GM19468 (cell line): Measurements from ENCODE around the gene FEV.

Source experiments
- ATAC-seq: cut with Tn5 transposase; IDR thresholded peaks from one replicate; pipeline ENCODE4 v1.9.1; 2021; ENCODE audit warnings: mild to moderate bottlenecking, moderate library complexity, moderate number of reproducible peaks; ENCODE audit not compliant: unreplicated experiment; ENCODE audit errors: extremely low read depth

FEV gene

DNA sequence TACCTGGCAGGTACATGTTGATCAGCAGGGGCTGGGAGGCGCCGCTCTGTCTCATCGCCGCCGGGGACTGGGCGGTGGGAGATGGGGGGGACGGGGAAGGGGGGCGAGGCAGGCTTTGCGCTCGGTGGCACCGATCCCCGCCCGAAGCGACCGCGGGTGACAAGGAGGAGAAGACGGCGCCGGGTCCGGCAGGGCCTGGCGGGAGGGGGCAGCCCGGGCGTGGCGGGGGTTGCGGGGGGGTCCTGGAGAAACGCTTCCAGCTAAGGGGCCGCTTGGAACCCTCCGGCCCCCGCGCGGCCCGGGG is at the start of gene FEV:
Gene FEV, minus strand, starts transcription at position 164 of the 304 bp plus-strand sequence. Its CDS starts 109 bp downstream, at position 55.
- no peak for ATAC-seq

DNA sequence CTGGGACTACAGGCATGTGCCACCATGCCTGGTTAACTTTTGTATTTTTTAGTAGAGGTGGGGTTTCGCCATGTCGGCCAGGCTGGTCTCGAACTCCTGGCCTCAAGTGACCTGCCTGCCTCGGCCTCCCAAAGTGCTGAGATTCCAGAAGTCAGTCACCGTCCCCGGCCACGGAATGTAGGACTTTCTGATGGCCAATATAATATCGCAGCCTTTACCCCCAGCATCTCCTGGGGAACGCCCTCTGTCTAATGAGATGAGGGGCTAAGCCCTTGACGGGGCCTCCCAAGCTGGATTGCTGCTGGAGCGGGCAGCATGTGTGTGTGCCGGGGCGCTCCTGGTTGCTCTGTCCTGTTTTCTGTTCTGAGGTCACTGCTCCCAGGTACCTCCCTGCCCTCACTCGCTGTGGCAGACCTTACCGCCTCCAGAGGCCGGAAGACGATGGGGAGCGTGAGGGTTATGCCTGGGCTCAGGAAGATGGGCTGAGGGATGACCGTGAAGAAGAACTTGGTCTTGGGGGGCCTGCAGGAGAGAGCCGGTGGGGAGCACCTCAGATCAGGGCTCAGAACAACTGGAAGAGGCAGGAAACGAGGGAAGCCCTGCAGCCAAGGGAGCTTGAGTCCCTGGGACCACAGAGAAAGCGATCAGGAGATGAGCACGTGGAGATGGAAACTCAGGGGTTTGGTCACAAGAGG is 47.2 kb upstream of the FEV start:
- no peak for ATAC-seq

DNA sequence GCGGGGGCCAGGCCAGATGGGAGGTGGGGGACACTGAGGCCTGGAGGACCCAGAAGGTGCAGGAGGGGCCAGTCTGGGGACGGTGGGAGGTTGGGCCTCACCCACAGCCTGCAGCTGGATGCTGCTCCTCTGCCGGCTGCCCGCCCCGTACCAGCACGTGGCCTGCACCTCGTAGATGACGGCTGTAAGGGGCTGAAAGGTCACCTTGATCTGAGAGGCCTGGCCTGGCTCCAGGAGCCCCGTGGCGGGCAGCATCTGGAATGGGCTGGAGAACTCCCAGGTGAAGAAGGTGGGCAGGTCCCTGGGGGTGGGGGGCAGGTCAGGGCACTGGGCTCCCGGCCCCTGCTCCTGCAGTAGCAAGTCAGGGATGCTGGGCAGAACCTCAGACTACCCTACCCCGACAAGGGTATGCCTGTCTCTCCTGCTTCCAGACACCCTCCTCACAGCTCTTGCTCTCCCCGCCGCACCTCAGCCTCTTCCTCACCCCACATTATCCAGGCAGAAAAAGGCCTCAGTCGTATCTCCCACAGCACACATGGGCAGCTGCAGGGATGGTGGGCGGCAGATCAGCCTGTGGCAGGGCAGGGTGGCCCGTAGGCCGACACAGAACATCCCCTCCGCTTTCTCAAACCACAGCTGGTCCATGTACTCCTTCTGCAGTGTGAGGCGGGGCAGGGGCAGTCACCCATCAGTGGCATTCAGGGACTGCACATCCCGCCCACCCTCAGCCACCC is 46.2 kb upstream of the FEV start:
- ATAC-seq: no peak

DNA sequence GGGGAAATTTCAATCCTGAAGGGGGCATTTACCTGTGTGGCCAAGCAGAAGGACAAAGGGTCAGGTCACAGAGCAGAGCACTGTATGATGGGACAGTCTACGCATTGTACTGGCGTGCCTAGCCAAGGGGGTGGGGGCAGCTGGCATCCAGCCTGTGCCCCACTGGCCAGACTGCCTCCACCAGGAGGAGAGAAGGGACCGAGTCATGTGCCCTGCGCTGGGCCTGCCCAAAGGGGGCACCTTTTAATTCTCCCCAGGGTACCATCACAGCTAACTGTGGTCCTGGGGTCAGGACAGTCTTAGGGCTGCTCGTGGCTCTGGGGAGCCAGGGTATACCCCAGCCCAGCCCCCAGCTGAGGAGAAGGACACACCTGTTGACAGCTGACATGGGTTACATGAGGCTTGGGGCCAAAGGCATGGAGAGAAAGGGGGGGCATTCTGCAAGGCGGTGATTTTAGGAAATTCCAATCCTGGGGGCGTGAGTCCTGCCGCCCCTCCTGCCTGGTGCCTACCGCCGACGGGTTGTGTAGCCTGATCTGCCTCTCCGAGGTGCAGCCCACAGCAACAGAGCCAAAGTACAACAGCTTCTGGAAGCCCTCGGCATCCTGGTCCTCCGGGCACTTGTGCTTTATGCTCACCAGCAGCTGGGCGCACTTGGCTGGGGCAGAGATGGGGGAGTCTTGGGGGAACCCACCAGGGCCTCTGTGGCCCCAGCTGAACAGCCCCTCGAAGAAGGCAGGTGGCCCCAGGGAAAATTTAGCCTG is 45.4 kb upstream of the FEV start:
- ATAC-seq: no peak

DNA sequence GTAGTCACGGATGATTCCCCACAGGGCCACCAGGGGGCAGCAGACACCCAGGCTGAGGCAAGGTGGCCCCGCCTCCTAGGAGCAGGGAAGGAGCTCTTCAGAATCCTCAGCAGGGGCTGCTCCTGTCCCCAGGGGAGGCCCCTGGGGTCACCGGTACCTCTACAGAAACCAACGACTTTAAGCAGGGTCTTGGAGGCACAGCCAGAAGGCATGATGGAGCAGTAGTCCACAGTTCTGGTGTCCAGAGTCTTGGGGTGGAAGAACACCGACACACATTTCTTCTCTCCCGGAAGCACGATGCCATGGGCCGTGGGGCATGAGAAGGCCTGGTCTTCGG is 44.8 kb upstream of the FEV start:
- ATAC-seq: peak; percentile 71

DNA sequence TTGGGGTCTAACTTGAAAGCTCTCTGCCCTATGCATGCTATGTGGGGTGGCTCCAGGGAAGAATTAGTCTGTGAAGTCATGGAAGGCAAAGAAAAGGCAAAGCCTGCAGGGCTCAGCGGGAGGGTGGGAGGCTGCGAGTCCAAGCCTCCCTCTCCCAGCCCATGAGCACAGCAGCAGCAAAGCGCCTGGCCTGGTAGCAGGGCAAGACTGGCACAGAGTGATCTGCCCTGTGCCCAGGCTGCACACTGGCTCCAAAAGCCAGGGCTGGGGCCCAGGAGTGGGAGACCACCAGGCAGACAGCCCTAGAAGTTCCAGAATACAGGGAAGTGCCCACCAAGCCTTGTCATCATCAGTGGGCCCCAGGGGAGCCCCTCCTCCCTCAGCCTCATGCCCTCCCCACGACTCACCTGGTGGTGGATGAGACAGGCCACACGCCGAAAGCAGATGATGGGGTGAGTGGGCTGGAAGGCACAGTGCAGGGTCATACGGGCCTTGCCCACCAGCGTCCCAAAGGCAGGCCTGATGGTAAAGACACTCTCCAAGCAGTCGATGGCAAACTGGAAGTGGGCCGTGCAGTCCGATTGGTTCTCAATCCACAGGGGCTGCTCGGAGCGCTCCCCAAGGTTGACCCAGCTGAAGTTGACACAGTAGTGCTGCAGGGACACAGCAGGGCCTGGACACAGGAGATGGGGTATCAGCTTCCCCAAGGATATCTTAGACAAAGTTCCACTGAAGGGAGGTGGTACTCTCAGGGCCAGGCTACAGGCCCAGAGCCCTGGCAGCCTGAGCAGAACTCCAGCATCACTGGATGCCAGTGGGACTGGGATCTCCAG is 44.2 kb upstream of the FEV start:
- ATAC-seq: no peak

DNA sequence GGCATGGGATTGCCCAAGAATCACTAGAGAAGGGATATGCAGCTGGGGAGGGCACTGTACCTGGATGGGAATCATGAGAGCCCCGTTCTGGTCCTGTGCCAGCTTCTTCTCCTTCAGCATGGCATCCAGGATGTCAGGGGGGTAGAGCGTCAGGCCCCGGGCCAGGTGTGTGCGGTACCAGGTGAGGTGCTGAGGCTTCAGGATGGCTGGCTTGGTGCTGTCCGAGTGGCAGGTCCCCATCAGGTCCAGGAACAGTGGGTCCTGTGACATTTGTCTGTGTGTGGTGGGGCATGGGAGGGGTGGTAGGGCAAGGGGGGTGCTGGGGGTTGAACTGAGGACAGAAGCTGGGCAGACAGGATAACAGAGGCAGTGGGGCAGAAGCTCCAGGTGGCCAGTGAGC is 43.2 kb upstream of the FEV start:
- ATAC-seq: no peak

DNA sequence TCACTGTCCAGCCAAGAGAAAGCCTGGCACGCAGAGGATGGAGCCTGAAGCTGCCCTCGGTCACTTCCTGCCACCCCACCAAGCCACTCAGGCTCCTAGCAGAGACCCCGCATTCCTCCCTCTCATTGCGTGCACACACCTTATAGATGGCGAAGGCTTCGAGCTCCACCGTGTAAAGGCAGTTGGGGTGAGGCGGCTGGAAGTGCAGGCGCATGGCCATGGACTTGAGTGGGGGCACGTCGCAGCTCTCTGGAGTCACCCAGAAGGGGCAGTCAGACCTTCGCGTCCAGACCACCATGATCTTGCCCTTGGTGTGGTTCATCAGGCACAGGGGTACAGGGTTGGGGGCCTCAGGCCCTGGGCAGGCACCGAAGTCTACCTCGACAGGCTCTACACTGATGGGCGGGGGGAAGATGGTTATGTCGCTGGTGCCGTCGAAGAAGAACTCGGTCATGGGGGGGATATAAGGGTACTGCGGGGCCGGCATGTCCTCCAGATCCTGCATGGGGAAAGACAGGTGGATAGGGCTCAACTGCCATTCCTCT is 42.6 kb upstream of the FEV start:
- ATAC-seq: no peak

DNA sequence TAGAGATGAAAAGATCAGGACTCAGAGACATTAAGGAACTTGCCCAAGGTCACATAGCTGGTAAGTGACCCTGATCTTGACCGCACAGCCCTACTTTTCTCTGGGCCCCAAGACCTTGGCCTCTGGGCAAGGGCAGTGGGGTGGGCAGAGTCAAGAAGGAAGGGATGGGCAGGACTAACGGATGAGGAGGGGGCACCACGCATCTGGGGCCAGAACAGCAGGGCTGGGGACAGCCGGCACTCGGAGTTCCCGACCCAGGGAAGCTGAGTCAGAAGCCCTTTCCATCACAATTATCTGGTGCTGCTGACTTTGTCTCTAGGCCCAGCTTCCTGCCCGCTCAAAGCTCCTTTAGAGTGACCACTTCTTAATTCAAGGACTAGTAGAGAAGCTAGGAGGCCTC is 42.0 kb upstream of the FEV start:
- no peak for ATAC-seq

DNA sequence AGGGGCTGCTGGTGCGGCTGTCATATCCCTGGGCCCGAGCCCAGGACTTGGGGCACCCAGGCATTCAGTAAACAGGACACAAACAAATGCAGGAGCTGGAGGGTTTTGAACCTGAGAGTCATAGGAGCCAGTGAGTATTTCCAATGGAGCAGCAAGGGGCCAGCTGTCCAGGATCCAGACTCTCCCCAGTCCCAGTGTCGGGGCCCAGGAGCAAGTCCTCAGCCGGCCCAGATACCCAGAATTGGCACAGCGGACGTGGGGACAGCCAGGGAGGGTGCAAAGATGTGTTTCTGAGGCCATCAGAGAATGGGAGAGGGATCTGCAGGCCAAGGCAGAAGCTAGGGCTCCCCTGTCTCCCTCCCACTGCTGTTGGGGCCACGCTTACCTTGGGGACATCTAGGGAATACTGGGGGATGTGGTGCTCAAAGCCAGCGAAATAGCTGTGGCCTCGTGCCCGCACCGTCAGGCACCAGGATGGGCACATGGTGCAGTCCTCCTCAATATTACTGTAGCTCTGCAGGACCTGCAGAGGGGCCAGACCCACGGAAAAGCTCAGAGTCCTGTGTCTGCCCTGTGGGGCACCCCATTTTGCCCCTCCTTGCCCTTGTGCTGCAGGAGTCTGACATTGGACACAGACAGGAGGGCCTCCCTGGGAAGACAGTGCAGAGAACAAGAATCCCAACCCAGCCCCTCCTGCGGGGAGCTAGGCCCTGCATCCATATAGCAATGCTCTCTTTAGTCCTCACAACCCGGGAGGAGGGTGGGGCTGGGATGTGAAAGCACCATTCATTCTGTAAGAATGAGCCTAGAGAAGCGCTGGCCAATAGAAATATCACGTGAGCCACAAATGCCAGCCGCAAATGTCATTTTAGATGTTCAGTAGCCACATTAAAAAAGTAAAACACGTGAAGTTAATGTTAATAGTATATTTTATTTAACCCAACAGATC is 40.9 kb upstream of the FEV start:
- no peak for ATAC-seq

DNA sequence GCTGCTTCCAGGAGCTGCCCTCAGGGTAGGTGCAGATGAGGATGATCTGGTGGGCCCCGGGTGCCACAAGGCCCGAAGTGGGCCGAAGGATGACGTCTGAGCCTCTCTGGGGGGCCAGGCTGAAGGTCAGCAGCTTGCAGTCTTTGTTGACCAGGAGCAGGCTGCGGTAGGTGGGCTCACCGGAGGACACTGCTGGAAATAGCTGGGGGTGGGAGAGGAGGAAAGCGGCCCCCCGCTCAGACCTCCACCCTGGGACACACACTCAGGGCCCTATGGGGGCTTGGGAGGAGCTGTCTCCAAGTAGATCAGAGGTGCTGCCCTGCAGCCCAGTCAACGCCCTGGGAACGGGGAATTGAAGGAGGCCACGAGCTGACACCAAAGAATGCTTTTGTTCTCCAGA is 39.1 kb upstream of the FEV start:
- ATAC-seq: no peak

DNA sequence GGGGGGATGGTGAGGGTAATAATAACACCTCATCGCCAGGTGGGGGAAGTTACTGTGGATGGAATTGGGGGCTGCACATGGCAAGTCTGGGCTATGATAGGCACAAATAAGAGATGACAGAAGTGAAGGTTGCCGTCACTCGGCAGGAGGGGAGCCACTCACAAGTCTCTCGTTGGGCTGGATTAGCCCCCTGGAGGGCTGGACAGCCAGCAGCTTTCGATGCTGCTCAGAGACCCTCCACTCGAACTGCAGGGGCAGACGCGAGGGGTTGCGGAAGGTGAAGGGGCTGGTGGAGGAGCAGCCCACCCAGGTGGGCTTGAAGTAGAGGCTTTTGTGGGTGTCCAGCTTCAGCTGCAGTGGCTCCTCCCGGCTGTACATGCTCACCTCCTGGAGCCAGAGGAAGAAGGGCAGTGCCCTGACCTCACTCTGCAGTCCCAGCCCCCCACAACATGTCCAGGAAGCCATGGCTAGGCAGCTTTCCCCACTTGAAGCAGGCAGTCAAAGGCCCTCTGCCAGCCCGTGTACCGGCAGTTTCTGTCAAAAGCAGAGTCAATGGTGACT is 38.1 kb upstream of the FEV start:
- no peak for ATAC-seq

DNA sequence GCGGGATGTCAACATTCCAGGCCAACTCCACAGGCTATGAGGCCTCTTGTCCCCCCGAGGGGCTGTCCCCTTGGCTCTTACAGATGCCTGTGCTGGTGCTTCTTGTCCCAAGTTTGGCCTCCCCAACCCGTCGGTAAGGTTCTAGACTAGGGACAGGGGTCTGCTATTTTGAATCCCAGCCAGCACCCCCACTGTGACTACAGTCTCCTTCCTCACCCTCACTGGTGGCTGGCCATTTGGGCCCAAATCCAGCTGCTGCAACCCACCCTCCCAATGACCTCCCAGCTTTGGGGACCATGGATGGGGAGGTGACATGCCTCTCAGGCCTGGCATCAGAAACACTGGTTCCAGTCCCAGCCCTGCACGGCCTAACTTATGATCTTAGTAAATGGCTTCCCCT is 37.6 kb upstream of the FEV start:
- ATAC-seq: no peak

DNA sequence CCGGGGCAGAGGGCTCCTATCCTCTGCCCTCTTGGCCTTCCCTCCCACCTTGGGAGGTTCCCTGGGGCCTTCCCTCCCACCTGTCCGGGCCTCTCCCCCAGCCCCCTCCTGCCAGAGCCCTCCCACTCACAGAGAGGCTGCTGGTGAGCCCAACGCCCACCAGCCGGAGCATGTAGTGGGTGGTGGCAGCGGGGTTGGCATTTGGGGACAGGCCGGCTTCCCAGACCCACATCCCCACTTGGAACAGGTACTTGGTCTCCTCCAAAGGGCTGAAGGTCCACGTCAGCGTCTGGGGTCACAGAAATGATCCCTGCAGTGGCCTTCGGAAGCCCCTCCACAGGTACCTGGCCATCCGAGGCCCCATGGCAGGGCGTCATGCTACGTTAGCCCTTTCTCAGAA is 37.1 kb upstream of the FEV start:
- no peak for ATAC-seq

DNA sequence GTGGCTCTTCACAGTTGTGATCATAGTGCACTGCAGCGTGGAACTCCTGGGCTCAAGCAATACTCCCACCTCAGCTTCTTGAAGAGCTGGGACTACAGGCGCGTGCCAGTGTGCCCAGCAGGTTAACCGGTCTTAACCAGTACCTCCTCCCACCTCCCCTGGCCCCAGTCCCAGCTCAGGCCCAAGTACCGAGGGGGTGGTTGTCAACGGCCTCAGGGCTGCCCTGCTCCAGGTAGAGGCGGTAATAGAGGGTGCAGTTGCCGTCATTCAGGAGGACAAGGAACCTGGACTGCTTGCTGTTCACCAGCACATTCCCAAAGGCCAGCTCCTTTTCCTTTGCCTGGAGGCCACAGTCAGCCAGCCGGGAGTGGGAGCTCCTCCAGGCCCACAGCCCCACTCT is 36.6 kb upstream of the FEV start:
- ATAC-seq: no peak

DNA sequence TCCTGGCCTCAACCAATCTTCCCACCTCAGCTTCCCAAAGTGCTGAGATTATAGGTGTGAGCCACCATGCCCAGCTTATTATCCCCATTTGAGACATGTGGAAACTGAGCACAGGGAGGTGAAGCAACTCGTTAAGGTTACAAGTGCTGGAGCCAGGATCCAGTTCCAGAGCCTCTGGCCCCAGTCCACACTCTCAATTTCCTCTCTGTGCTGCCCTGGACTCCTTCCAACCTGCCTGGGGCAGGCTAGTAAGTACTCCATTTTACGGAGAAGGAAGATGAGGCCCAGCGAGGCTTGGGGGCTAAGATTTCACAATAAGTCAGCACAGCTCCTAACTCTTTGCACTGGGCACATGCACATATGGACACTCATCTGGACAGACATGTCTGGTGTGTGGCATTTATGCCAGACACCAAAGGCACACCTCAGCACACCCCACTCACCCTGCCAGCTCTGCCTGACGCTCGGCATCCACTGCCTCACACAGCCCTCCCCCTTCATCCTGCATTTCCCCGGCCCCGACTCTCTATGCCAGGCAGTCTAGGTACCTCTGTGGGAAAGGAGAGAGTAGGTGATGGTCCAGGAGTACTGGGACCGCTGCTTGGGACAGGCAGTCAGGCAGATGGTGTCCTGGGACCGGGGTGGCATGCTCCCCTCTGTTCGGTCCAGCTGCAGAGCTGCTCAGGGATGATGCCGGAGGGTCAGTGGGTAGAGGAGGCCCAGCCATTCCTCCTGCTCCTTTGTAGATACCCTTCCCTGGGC is 35.8 kb upstream of the FEV start:
- ATAC-seq: no peak

DNA sequence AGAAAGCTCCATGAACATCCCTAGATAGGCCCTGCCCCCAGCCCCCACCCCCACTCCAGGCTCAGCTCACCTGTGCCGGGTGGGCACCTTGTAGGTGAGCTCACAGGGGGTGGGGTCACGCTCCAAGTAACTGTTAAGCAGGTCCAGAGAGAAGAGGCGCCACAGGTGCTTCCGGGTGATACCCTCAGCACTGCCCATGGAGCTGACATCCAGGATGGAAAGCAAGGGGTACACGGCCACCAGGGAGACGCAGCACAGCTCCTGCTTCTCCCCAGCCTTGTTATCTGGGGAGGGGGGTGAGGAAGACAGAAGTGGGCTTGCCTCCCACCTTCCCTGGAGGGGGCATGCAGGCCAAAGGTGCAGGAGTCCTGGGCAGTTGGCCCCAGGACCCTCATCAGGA is 34.5 kb upstream of the FEV start:
- ATAC-seq: no peak

DNA sequence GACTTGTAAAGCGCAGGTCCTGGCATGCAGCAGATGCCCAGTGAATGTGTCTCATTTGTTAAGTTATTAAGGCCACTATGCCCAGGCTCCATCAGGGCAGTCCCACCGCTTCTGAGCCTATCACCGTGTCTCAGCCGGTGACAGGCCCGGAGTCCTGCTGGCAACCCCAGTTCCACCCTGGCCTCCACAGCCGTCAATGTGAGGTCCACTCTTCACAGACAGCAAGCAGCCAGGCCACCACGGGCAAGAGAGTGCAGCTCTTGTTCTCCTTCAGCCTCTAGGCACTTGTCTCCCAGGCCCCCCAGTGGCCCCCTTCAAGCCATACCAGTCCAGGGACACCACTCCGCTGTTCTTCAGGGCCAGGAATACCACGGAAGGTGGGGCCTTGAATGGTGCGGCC is 33.7 kb upstream of the FEV start:
- ATAC-seq: no peak
